K562 (cell line): ENCODE results near the gene ARHGAP26.

Experiments
- BDP1 ChIP-seq: IDR thresholded peaks from 3 replicates; pipeline ENCODE4 v1.6.1; 2011; ENCODE audit not compliant: insufficient read length, insufficient read depth
- E2F6 ChIP-seq, 2 experiments: IDR thresholded peaks; 2 replicates each; pipeline ENCODE4 v1.6.1; 2011; ENCODE audit warnings: borderline replicate concordance in 1 of 2, control low read depth in 1 of 2, low read depth in 1 of 2, low read length in 1 of 2, mild to moderate bottlenecking in 1 of 2, mixed read lengths in 1 of 2, moderate library complexity in 1 of 2; ENCODE audit not compliant: insufficient read depth in 1 of 2, insufficient read length in 1 of 2, poor library complexity in 1 of 2, severe bottlenecking in 1 of 2; ENCODE audit errors: extremely low read depth in 1 of 2
- FOXA1 ChIP-seq: fragments of 450-650 bp; IDR thresholded peaks from 2 replicates; pipeline ENCODE4 v1.6.1; 2016; ENCODE audit warnings: mild to moderate bottlenecking, borderline replicate concordance
- SIN3A ChIP-seq, 2 experiments: fragments of 150-350 bp in 1 of 2; IDR thresholded peaks; 2 replicates each; pipeline ENCODE4 v1.6.1; 2011 to 2016; ENCODE audit warnings: borderline replicate concordance in 2 of 2, low read depth in 2 of 2, low read length in 2 of 2, mild to moderate bottlenecking in 2 of 2, moderate library complexity in 2 of 2; ENCODE audit not compliant: control insufficient read depth in 1 of 2
- SLC30A9 ChIP-seq: fragments of 250-450 bp; sonication (Bioruptor Pico); IDR thresholded peaks from 2 replicates; pipeline ENCODE4 v1.8.0; 2022; ENCODE audit warnings: mild to moderate bottlenecking, moderate library complexity
- YY1 ChIP-seq, 3 experiments: IDR thresholded peaks; 2 replicates each; pipeline ENCODE4 v1.6.1; 2011; ENCODE audit warnings: low read length in 2 of 3, mild to moderate bottlenecking in 2 of 3, moderate library complexity in 2 of 3, borderline replicate concordance in 1 of 3, control low read depth in 1 of 3, low read depth in 1 of 3; ENCODE audit not compliant: insufficient read depth in 3 of 3, insufficient replicate concordance in 2 of 3, control insufficient read depth in 1 of 3, insufficient read length in 1 of 3; ENCODE audit errors: extremely low read depth in 1 of 3
- ZNF175 ChIP-seq: fragments of 200-800 bp; sonication (Bioruptor generic); IDR thresholded peaks from 2 replicates; pipeline ENCODE4 v1.6.1; 2016; ENCODE audit warnings: low read depth, mild to moderate bottlenecking, missing genetic modification characterization, missing compliant biosample characterization

GRCh38 chr5:143083006-143083405 is 312.8 kb downstream of the ARHGAP26 start:
- no peak for TF ChIP-seq ZNF175 (CRISPR knock-in tag)
- no peak for TF ChIP-seq SIN3A (IDR thresholded peaks at IDR 0.05; ENCODE audit: borderline replicate concordance in 2 of 2, control insufficient read depth in 1 of 2, low read depth in 2 of 2, low read length in 2 of 2)
- no peak for TF ChIP-seq YY1 (IDR thresholded peaks at IDR 0.05; ENCODE audit: borderline replicate concordance in 1 of 3, control insufficient read depth in 1 of 3, extremely low read depth in 1 of 3, insufficient read depth in 3 of 3, insufficient read length in 1 of 3, insufficient replicate concordance in 2 of 3, low read depth in 1 of 3, low read length in 2 of 3)
- no peak for TF ChIP-seq E2F6 (IDR thresholded peaks at IDR 0.05; ENCODE audit: borderline replicate concordance in 1 of 2, extremely low read depth in 1 of 2, insufficient read depth in 1 of 2, insufficient read length in 1 of 2, low read depth in 1 of 2, low read length in 1 of 2, poor library complexity in 1 of 2, severe bottlenecking in 1 of 2)
- no peak for TF ChIP-seq FOXA1
- no peak for TF ChIP-seq BDP1
- no peak for TF ChIP-seq SLC30A9
